ENCODE measurements around the gene ELL. TPM values are rescaled to one million over a fixed set of nuclear protein-coding genes. Genes with fewer than 3 reads are reported as not detected.

Gene ELL
- polyA plus RNA-seq, 1 of the 3 experiments (the other 2 are of a cell fraction), result 7.4 TPM

DNA sequence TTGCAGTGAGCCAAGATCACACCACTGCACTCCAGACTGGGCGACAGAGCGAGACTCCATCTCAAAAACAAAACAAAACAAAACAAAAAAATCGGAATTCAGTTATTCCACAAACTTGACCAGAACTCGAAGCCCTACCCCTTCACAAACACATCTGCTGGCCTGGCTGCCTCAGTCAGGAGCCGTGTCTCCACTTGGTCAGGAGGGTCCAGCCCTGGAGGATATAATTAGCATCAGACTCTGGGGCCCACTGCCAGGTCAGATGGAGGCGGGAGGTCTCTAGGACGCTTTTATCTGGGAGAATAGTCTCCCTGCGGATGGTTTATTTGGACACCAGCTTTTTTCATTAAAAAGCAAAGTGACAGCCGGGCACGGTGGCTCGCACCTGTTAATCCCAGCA is 8.0 kb downstream of the ELL start (continued):
- TF ChIP-seq USF2 (IDR thresholded peaks at IDR 0.05; ENCODE audit: borderline replicate concordance, low read depth, low read length) (no peak), FOXM1 (IDR thresholded peaks at IDR 0.05; ENCODE audit: low read depth) (no peak), EP300 (IDR thresholded peaks at IDR 0.05; ENCODE audit: borderline replicate concordance in 1 of 2, low read depth in 1 of 2, low read length in 1 of 2) (no peak), PBX3 (IDR thresholded peaks at IDR 0.05) (no peak), JUND (IDR thresholded peaks at IDR 0.05) (no peak)
- TF ChIP-seq, protein P1, sequence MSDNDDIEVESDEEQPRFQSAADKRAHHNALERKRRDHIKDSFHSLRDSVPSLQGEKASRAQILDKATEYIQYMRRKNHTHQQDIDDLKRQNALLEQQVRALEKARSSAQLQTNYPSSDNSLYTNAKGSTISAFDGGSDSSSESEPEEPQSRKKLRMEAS (IDR thresholded peaks at IDR 0.05; ENCODE audit: low read depth), result no peak
- TF ChIP-seq, protein P2, sequence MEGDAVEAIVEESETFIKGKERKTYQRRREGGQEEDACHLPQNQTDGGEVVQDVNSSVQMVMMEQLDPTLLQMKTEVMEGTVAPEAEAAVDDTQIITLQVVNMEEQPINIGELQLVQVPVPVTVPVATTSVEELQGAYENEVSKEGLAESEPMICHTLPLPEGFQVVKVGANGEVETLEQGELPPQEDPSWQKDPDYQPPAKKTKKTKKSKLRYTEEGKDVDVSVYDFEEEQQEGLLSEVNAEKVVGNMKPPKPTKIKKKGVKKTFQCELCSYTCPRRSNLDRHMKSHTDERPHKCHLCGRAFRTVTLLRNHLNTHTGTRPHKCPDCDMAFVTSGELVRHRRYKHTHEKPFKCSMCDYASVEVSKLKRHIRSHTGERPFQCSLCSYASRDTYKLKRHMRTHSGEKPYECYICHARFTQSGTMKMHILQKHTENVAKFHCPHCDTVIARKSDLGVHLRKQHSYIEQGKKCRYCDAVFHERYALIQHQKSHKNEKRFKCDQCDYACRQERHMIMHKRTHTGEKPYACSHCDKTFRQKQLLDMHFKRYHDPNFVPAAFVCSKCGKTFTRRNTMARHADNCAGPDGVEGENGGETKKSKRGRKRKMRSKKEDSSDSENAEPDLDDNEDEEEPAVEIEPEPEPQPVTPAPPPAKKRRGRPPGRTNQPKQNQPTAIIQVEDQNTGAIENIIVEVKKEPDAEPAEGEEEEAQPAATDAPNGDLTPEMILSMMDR (IDR thresholded peaks at IDR 0.05), result no peak
- TF ChIP-seq, protein P3, sequence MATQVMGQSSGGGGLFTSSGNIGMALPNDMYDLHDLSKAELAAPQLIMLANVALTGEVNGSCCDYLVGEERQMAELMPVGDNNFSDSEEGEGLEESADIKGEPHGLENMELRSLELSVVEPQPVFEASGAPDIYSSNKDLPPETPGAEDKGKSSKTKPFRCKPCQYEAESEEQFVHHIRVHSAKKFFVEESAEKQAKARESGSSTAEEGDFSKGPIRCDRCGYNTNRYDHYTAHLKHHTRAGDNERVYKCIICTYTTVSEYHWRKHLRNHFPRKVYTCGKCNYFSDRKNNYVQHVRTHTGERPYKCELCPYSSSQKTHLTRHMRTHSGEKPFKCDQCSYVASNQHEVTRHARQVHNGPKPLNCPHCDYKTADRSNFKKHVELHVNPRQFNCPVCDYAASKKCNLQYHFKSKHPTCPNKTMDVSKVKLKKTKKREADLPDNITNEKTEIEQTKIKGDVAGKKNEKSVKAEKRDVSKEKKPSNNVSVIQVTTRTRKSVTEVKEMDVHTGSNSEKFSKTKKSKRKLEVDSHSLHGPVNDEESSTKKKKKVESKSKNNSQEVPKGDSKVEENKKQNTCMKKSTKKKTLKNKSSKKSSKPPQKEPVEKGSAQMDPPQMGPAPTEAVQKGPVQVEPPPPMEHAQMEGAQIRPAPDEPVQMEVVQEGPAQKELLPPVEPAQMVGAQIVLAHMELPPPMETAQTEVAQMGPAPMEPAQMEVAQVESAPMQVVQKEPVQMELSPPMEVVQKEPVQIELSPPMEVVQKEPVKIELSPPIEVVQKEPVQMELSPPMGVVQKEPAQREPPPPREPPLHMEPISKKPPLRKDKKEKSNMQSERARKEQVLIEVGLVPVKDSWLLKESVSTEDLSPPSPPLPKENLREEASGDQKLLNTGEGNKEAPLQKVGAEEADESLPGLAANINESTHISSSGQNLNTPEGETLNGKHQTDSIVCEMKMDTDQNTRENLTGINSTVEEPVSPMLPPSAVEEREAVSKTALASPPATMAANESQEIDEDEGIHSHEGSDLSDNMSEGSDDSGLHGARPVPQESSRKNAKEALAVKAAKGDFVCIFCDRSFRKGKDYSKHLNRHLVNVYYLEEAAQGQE (IDR thresholded peaks at IDR 0.05; ENCODE audit: low read depth, low read length), result no peak

GRCh38 chr19:18510216-18510615 is 11.7 kb downstream of the ELL start:
- DNase-seq, result no peak
- Histone ChIP-seq H3K4me3 (ENCODE audit: low read depth in 2 of 2, low read length in 1 of 2) (no peak overlapping the region), H3K9ac (no peak overlapping the region), H4K20me1 (ENCODE audit: insufficient read depth) (peaks cover 100% of the 10 kb centered on the region), H3K36me3 (replicated peaks in 1 of 2; ENCODE audit: control insufficient read depth in 1 of 2, insufficient read depth in 2 of 2, low read length in 1 of 2) (no peaks in the 10 kb centered on the region), H3K4me2 (no peak overlapping the region), H3F3A (replicated peaks; ENCODE audit: insufficient read depth) (no peaks in the 10 kb centered on the region), H3K27me3 (ENCODE audit: insufficient read depth) (no peaks in the 10 kb centered on the region), H3K9me2 (no peaks in the 10 kb centered on the region), H3K4me1 (ENCODE audit: control insufficient read depth in 1 of 2, insufficient read depth in 2 of 2, low read depth in 1 of 2, low read length in 1 of 2) (peaks cover 0 to 37% of the 10 kb centered on the region in 2 experiments; a peak in 1 of 4 replicates), H3K9me3 (no peaks in the 10 kb centered on the region), H3K79me2 (ENCODE audit: insufficient read depth) (peaks cover 98% of the 10 kb centered on the region), H2AFZ (ENCODE audit: low read depth) (no peak overlapping the region), H3K27ac (ENCODE audit: low read depth in 2 of 2, low read length in 1 of 2) (no peak overlapping the region)
- WGBS (ENCODE audit: low lambda C conversion rate), result 96% methylated on average over 7 of the region's 8 CpGs
- ChIA-PET POLR2A (interaction anchor here (0.8 kb wide), 1 partner anchor 10 kb away, joined by 3 read pairs; no protein-coding TSS in a partner anchor), CTCF (interaction anchor here (0.9 to 5.1 kb wide), 5 partner anchors 10 to 60 kb away, joined by 3 to 58 read pairs (median 7); partner anchors contain the start of gene ELL)
- TF ChIP-seq, protein P2 (IDR thresholded peaks at IDR 0.05), result no peak
- TF ChIP-seq SIN3A (IDR thresholded peaks at IDR 0.05; ENCODE audit: borderline replicate concordance, low read depth, low read length), result no peak
- TF ChIP-seq RXRA (IDR thresholded peaks at IDR 0.05; ENCODE audit: borderline replicate concordance, low read depth), result no peak
- no peak for TF ChIP-seq FOSL2 (IDR thresholded peaks at IDR 0.05; ENCODE audit: borderline replicate concordance, low read depth)
